GM18870 (cell line): ENCODE measurements around the gene COL9A3.

Experiments used
- ATAC-seq: cut with Tn5 transposase; IDR thresholded peaks from one replicate; pipeline ENCODE4 v1.9.1; 2021; ENCODE audit warnings: moderate library complexity; ENCODE audit not compliant: unreplicated experiment

The COL9A3 gene

DNA sequence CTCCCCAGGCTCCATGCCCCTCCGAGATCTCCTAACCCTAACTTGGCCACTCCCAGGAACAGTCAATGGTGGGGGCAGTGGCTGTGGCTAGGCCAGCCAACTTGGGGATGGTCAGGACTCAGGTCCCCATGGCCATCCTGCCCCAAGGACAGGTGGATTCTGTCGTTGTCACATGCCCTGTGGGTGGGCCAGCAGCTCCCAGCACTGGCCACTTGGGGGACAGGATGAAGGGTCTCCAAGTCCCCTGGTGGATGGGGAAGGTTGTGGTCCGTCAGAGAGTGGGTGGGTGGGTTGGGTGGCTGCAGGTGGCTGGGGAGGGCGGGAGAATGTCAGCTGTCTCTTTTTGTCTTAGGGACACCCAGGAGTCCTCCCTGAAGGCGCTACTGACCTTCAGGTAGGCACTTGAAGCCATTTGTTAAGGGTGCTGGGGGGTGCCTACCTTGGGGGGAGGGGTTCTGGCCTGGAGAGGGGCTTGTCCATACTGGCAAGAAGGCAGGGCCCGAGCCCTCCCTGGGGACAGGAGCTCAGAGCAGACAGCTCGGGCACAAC lies 5.5 kb downstream of the COL9A3 start:
- no peak for ATAC-seq

DNA sequence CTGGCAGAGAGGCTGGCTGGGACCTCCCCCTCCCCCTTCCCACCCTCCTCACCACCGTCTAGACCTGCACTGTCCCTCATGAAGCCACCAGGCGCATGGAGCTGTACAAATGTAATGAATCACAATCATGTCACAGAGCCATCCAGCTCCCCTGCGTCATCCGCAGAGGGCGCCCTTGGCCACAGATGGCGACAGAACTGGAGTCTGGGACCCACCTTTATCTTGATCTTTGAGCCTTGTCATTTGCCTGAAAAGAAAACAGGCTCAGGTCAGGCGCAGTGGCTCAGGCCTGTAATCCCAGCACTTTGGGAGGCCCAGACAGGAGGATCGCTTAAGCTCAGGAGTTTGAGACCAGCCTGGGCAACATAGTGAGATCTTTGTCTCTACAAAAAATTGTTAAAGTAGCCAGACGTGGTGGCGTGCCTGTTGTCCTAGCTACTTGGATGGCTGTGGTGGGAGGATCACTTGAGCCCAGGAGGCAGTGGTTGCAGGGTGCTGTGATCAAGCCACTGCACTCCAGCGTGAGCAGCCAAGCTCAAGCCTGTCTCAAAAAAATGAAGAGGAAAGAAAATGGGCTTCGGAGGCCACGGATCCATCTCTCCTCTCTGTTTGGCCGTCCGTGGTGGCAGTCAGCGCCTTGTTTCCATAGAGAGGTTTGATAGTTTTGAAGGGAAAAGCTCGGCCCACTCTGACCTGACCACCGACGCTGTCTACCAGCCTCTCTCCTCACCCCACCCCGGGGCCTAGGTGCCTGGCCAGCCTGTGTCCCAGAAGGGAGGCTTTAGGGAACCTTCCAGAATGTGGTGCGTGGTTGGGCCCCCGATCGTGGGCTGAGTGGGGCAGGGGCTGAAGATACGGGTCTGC lies 6.2 kb downstream of the COL9A3 start:
- no peak for ATAC-seq

DNA sequence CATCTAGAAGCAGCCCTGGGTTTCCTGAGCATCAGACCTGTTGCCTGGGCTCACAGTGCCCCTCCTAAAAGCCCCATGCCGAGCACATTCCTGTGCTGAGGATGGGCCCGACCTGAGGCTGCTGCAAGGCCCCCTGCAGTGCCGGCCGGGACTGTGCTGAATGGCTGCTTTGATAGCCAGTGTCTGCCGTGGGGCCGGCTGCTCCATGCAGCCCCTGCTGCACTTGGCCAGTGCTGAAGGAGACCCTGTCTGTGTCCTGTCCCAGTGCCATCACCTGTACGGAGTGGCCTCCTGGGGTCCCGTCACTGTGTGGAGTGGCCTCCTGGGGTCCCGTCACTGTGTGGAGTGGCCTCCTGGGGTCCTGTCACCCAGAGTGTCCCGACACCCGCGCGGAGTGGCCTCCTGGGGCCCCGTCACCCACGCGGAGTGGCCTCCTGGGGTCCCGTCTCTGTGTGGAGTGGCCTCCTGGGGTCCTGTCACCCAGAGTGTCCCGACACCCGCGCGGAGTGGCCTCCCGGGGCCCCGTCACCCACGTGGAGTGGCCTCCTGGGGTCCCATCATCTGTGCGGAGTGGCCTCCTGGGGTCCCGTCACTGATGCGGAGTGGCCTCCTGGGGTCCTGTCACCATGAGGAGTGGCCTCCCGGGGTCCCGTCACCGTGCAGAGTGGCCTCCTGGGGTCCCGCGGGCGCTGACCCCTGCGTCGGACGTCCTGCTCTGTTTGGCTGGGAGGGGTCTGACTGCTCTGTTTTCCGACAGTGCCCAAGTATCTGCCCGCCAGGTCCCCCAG lies 7.0 kb downstream of the COL9A3 start:
- ATAC-seq, result no peak

DNA sequence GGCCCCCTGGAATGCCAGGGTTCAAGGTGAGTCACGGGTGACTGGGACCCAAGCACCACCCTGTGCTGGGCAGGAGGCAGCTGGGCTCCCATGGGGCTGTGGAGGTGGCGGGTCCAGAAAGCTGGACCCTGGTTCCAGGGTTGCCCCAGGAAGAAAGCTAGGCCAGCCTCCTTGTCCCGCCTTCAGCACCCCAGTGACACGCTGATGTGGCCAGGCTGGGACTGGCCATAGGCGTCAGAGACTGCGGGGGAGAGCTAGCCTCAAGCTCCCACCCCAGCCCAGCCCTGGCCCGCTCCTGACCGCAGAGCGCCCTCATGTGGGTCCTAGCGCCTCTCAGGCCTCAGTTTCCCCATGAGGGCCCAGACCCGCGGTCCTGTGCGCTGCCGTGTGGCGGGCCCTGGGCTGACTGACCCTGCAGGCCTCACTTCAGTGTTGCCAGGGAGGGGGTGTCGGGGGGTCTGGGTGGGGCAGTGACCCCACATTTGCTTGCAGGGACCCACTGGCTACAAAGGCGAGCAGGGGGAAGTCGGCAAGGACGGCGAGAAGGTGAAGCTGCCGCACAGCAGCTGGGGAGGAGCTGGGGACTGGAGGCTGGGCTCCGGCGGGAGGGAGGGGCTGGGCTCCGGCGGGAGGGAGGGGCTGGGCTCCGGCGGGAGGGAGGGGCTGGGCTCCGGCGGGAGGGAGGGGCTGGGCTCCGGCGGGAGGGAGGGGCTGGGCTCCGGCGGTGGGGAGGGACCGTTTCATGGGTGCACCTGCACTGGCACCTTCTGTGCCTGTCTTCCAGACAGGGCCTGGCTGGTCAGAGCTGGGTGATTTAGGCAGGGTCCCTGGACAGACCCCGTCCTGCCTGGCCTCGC lies 7.9 kb downstream of the COL9A3 start:
- ATAC-seq, result no peak

DNA sequence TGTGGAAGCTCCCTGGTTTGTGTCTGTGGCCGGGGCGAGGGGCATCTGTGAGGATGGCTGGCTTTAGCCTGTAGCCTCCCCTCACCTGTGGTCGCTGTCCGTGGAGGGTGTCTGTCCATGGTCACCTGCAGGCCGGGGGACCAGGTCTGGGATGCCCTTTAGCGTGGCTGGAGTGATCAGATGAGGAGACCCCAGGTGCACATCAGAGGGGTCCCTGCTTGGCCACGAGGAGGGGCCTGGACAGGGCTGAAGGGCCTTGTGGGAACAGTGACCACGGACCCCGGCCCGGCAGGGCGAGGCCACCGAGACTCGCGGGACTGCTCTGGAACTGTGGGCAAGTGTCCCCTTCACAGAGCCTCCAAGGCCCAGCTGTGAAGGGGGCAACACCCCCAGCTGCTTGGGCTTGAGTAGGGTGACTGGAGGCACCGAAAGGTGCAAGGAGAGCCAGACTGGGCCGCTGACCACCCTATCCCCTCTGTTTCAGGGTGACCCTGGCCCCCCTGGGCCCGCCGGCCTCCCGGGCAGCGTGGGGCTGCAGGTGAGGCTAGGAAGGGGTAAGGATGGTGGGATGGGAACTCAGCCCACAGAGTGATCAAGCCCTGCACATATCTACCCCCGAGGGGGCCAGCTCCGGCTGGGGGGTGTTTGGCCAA lies 8.6 kb downstream of the COL9A3 start:
- ATAC-seq, result no peak

DNA sequence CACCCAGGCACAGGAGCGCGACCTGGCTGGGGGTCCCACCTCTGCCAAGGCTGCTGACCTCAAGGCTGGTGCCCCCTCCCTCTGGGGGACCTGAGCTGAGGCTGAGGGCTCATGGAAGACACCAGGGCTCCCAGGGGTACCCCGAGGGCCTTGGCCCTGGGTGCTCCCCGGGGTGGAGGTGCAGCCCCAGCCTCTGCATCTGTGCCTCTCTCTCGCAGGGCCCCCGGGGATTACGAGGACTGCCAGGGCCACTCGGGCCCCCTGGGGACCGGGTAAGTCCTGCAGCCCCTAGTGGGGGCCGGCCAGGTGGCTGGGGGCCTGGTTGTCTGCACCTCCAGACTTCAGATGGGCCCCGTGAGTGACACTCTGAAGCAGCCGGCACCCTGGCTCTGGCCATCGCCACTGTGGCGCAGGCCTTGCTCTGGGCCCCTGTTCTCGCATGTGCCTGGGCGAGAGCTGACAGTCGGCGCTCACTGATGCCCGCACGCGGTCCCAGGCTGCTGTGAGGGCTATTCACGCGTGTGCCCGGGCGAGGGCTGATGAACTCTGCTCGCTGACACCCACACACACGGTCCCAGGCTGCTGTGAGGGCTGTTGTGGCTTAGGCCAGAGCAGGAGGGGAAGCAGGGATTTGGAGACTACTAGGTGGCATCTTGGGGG lies 9.3 kb downstream of the COL9A3 start:
- no peak for ATAC-seq

DNA sequence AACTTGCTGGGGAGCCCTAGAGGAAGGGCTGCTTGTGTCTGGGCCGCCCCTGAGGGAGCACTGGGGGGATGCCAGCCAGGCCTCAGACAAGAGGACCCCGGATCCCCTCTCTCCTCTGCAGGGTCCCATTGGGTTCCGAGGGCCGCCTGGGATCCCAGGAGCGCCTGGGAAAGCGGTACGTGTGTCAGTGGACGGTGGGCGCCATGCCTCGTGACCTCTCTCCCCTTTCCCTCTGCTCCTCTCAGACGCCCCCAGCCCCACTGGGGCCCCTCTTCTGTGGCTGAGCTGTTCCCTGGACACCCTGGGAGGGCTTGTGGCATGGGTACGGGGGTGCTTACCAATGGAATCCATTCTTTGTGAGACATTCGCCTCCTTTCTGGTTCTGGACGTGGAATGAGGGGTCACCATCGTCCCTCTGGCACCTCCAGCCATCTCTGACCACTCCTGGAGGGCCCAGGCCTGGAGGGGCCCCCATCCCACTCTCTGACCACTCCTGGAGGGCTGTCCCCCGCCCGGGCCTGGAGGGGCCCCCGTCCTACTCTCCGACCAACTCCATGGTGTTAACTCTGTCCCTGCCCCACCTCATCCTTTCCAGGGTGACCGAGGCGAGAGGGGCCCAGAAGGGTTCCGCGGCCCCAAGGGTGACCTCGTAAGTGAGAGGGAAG lies 9.9 kb downstream of the COL9A3 start:
- ATAC-seq, result no peak

DNA sequence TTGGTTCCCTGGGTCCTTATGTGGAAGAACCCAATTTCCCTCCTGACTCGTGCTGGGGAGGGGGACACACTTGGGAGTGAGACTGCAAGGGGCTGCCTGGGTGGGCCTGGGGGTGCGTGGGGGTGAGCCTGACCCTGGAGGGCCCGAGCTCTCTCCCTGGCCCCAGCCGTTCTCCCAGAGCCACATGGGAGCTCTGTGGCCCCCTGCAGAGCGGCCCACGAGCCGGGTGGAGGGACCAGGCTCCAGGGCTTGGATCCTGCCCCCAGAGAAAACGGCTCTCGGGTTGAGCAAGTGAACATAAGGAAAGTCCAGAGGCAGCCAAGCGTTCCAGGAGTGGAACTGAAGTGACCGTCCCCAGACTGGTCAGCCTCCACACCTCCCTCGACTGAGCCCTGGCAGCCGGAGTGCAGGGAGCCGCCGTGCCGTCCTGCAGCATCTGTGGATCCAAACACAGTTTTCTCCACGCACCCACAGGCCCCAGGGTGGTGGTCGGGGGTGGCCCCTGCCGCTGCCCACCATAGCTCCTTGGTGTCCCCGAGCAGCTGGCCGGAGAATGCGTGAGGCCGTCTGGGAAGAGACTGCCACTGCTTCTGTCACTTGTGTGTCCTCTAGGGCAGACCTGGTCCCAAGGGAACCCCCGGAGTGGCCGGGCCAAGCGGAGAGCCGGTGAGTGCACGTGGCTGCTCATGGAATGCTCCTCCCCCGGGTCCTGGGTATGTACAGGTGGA lies 10.6 kb downstream of the COL9A3 start:
- ATAC-seq, result no peak

DNA sequence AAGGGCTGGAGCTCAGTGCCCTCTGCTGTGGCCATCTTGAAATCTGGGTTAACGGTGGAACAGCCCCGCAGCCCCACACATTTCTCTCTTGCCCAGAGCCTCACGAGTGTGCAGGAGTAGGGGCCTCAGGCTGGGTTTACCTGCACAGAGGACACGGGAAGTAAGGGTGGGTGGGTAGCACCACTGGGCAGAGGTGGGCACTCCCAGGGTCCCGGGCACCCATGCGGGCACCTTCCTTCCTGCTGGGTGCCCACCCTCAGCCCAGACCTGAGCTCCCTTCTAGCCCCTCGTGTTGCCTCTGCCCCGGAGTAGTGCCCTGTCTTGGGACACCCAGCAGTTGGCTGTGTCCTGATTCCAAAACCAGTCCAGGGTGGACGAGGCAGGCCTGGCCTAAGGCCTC lies 11.2 kb downstream of the COL9A3 start:
- ATAC-seq, result no peak

DNA sequence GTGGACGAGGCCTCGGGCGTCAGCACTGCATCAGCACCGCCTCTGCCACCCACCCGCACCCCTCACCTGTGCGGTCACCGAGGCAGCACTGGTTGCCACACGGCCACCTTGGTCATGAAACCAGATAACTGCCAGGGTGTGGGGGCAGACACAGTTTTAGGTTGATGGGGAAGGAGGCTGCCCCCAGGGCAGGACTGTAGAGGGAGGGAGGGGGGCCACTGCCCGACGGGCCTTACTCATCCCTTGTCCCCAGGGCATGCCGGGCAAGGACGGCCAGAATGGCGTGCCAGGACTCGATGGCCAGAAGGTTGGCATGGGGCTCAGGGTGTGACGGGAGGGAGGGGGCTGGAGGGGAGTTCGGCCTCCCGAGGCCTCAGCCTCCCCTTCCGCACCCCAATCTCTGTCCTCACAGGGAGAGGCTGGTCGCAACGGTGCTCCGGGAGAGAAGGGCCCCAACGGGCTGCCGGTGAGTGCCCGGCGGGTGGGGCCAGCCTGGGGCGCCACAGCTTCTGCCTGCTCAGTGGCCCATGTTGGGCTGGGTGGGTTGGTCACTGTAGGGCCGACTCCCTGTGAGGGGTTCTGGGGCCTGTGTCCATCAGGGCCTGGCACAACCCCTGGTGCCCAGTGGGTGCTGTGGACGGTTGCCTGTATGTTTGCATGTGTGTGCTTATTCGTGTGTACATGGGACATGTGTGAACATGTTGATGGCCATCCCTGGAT lies 11.8 kb downstream of the COL9A3 start:
- ATAC-seq, result no peak

DNA sequence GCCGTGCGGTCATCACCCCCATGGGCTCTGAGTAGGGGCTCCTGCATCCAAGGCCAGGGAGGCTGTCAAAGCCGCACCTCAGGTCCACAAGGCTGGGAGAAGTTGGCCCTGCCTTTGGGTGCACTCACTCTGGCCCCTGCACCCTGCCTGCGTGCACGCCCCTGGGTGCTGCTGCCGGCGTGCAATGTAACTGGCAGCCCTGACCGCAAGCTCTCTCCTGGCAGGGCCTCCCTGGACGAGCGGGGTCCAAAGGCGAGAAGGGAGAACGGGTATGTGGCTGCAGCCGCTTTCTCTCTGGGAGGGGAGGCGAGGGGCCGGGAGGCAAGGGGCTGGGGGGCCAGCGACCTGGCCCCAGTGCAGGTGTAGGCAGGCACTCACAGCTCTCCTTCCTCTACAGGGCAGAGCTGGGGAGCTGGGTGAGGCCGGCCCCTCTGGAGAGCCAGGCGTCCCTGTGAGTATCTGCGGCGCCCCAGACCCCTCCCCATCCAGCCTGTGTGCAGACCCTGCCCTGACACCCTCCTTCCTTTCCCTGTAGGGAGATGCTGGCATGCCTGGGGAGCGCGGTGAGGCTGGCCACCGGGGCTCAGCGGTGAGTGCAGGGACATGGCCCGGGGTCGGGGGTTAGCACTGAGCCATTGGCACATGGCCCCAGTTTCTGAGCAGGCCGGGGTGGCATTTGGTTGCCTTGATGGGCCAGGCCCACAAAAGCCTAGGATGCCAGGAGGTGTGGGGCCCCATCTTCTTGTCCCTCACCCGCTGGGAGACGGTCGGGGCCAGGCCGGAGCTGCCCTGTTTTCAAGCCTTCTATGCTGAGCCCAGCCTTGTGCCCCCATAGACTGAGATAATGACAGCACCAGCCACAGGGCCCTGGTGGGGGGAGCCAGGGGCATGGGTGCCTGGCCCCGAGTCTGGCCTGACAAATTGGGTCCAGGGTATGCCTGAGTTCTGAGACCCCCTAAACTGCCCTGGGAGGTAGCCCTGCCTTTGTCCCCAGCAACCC lies 12.7 kb downstream of the COL9A3 start:
- no peak for ATAC-seq

DNA sequence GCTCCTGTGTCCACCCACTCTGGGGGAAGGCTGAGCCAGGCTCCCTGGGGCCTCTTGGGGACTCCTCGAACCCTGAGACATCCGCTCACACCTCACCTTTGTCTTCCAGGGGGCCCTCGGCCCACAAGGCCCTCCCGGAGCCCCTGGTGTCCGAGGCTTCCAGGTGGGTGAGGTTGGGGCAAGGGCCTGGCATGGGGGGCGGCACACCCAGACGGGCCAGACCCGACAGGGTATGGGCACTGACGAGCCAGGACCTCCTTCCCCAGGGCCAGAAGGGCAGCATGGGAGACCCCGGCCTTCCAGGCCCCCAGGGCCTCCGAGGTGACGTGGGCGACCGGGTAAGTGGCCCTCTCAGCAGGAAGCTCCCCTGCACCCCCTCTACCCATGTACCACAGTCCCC lies 13.4 kb downstream of the COL9A3 start:
- ATAC-seq, result no peak

DNA sequence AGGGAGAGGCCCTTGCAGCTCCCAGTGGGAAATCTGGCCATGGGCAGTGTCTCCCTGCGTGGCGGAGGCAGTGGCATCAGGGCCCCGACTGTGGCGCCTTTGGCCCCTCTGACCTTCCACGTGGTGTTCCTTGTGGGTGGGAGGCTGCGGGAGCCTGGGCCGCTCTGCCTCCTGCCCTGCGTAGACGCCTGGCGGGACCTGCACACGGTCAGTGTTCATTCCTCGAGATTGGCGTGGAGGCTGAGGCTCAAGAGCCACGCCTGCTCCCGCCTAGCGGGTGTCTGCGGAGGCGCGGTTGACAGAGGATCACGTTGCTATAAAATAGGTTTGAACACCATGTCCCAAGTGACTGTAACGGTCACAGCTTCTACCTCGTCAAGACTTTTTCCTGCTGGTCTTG lies 14.0 kb downstream of the COL9A3 start:
- no peak for ATAC-seq

DNA sequence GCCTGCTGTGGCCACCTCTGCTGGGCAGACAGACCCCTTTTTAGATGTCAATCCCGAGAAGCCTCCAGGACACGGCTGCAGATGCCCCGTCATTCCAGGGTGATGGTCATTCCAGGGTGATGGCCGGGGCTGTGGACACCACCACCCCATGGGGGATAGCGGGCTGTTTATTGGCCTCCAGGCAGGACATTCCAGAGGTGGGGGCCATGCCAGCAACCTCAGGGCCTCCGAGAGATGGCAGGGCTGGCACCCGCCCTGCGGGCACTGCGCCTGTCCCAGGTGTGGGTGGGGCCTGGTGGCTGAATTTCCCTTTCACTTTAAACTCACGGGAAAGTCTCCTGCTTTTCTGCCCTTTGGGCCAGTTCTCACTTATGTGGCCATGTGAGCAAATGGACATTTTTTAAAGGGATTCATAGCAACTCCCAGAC lies 14.5 kb downstream of the COL9A3 start:
- ATAC-seq, result no peak

DNA sequence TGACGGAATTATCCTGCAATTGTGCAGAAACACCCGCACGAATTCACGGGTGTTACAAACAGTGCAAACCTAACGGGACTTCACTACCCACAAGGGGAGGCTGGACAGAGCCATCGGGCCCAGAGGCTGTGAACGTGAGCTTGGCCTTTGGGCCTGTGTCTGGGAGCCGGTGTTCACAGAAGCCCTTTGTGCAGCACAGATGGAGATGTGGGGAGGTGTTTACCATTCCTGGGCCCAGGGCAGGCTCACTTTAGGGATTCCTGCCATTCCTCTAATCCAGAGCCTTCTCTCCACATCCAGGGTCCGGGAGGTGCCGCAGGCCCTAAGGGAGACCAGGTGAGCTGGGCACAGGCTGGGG lies 15.0 kb downstream of the COL9A3 start:
- no peak for ATAC-seq

DNA sequence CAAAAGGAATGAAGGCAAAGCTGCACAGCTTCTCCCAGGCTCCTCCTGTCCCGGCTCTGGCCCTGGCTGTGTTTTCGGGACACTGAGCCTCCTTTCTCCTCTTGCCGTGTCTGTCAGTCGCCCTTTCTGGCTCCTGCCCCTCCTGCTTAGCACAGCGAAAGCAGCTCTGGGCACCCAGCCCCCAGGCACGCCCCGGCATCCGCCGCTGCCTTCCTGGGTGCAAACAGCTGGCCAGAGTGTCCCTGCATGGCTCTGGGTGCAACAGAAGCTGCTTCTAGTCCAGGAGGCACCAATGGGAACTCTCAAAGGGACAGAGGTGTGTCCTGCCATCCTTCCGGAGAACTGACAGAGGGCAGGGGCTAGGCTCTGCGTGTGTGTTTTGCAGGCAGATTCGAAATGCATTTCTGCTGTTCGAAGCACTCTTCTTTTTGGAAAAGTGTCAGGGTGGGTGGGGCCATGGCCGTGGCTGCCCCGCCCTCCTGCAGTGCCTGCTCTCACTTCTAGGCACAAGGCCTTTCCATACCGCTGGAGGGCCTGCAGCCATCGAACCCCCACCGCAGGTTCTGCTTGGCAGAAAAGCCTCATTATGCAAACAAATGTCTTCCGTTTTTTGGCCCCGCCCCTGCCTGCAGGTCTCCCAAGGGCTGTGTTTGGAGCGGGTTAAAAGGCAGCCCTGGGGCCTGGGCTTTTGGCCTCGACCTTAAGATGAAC lies 15.5 kb downstream of the COL9A3 start:
- ATAC-seq, result peak; percentile 62
